ENCODE measurements around the gene DOCK2.

DOCK2 gene

DNA sequence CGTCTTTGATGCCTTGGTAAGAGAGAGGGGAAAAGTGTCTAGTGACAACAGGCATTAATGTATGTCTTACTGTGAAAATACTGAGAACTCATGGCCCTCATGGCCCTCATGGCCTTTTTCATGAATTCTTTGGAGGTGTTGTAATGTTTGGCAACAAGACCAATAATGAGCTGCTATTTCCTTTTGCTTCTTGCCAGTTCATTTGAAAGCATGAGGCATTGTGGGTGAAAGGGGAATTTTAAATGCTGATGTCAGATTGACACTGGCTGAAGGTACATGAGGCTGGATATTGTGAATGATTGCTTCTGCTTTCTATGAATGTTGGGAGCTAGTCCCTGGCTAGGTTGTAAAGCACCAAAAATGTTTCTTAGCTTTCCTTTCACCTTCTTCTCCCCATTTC lies 79.2 kb downstream of the DOCK2 start:
- Histone ChIP-seq H3K4me2 (no peak overlapping the region), H3K79me2 (ENCODE audit: insufficient read depth, low read depth) (no peaks in the 10 kb centered on the region), H2AFZ (ENCODE audit: low read depth) (no peak overlapping the region), H3K27me3 (ENCODE audit: insufficient read depth, low read depth) (no peaks in the 10 kb centered on the region), H3K9ac (no peak overlapping the region), H3K27ac (no peak overlapping the region), H3K4me3 (IDR thresholded peaks at IDR 0.05; ENCODE audit: insufficient read depth, low read depth, low read length) (no peak overlapping the region), H4K20me1 (ENCODE audit: insufficient read depth) (no peaks in the 10 kb centered on the region), H3K4me1 (ENCODE audit: low read depth, poor library complexity, severe bottlenecking) (no peaks in the 10 kb centered on the region), H3K36me3 (ENCODE audit: insufficient read depth) (no peaks in the 10 kb centered on the region)
- TF ChIP-seq, protein P1, sequence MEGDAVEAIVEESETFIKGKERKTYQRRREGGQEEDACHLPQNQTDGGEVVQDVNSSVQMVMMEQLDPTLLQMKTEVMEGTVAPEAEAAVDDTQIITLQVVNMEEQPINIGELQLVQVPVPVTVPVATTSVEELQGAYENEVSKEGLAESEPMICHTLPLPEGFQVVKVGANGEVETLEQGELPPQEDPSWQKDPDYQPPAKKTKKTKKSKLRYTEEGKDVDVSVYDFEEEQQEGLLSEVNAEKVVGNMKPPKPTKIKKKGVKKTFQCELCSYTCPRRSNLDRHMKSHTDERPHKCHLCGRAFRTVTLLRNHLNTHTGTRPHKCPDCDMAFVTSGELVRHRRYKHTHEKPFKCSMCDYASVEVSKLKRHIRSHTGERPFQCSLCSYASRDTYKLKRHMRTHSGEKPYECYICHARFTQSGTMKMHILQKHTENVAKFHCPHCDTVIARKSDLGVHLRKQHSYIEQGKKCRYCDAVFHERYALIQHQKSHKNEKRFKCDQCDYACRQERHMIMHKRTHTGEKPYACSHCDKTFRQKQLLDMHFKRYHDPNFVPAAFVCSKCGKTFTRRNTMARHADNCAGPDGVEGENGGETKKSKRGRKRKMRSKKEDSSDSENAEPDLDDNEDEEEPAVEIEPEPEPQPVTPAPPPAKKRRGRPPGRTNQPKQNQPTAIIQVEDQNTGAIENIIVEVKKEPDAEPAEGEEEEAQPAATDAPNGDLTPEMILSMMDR (conservative IDR thresholded peaks at IDR 0.05; ENCODE audit: low read depth, low read length) = no peak

DNA sequence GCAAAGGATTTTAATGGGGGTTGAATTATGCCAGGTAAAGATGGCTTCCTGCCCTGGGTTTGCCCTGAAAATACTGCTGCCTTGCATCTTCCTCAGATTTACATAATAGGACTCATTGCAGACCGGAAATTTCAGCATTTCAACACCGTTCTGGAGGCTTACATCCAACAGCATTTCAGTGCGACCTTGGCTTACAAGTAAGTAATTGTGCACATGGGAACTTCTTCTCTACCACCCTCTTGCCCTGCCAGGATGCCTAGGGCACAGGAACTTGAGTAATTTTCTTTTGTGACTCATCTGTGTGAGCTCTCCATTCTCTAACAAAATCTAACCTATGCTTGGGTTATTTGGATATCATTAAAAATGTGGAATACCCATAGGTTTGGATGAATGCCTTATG lies 80.2 kb downstream of the DOCK2 start:
- H3K4me1 ChIP-seq (ENCODE audit: low read depth, poor library complexity, severe bottlenecking) = no peaks in the 10 kb centered on the region
- H3K36me3 ChIP-seq (ENCODE audit: insufficient read depth) = no peaks in the 10 kb centered on the region
- H3K27me3 ChIP-seq (ENCODE audit: insufficient read depth, low read depth) = no peaks in the 10 kb centered on the region
- H3K4me3 ChIP-seq (IDR thresholded peaks at IDR 0.05; ENCODE audit: insufficient read depth, low read depth, low read length) = no peak overlapping the region
- no peak overlapping the region for H3K9ac ChIP-seq
- H2AFZ ChIP-seq (ENCODE audit: low read depth) = no peak overlapping the region
- no peak overlapping the region for H3K4me2 ChIP-seq
- no peak overlapping the region for H3K27ac ChIP-seq
- no peaks in the 10 kb centered on the region for H3K79me2 ChIP-seq (ENCODE audit: insufficient read depth, low read depth)
- no peaks in the 10 kb centered on the region for H4K20me1 ChIP-seq (ENCODE audit: insufficient read depth)
- TF ChIP-seq, protein P1 (conservative IDR thresholded peaks at IDR 0.05; ENCODE audit: low read depth, low read length) = no peak

DNA sequence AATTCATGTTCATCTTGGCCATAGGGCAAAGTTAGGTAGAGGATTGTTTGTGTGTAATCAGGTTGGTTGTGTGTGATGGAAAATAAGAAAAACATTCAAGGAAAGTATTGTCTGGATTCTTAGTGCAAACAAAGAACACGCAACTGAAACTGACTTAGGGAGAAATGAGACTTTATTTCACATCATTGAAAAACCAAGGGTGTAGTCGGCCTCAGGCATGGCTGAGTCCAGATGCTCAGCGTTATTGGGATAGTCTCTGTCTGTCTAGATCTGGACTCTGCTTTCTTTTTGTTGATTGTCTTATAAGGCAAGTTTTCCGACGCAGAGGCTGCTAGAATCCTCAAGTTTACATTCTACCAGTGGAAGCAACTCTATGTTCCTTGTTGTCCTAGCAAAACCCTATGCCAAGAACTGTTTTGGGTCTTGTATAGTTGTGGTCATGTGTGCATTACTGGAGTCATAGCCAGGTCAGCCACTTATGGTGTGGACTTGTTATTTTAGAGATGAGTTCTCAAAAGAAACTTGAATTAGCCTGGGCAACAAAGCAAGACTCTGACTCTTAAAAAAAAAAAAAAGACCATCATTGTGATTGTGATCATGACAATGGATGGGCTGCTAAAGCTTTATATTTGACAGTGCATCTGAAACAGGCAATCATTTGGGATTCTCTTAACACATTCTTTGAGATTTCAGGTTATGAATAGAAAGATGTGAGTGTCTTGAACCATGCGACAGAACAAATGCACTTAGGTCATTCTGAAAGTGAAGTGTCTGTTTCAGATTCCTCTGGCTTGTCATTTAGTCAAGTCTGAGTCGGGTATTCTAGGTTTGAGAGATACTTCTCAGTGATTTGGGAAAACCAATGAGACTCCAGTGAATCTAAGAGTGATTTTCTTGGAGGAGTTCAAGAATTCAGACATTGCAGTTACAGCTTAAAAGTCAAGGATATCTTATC lies 82.6 kb downstream of the DOCK2 start:
- no peak overlapping the region for H2AFZ ChIP-seq (ENCODE audit: low read depth)

DNA sequence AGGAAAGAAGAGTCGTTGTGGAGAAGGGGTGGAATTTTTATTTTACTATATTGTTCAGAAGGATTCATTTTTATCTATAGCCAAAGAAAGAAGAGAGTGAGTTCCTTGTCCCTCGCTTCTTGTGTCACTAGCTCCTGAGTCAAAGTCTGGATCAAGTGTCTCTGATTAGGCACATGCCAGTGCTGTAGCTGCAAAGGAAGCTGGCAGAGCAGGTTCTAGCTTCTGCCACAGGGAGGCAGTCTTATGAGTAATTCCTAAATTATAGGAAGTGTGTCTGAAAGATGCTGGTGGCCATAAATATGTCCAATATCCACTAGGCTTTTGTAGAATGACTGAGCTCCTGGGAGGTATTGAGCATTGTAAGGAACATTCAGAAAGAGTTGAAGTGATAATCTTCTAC lies 84.7 kb downstream of the DOCK2 start:
- no peak overlapping the region for H3K4me2 ChIP-seq
- no peaks in the 10 kb centered on the region for H3K4me1 ChIP-seq (ENCODE audit: low read depth, poor library complexity, severe bottlenecking)
- no peaks in the 10 kb centered on the region for H3K36me3 ChIP-seq (ENCODE audit: insufficient read depth)
- H4K20me1 ChIP-seq (ENCODE audit: insufficient read depth) = no peaks in the 10 kb centered on the region
- no peak overlapping the region for H3K4me3 ChIP-seq (IDR thresholded peaks at IDR 0.05; ENCODE audit: insufficient read depth, low read depth, low read length)
- H2AFZ ChIP-seq (ENCODE audit: low read depth) = no peak overlapping the region
- H3K79me2 ChIP-seq (ENCODE audit: insufficient read depth, low read depth) = no peaks in the 10 kb centered on the region
- H3K9ac ChIP-seq = no peak overlapping the region
- TF ChIP-seq, protein P1 (conservative IDR thresholded peaks at IDR 0.05; ENCODE audit: low read depth, low read length) = no peak
- H3K27ac ChIP-seq = no peak overlapping the region
- H3K27me3 ChIP-seq (ENCODE audit: insufficient read depth, low read depth) = no peaks in the 10 kb centered on the region

More for the DNA sequence above, 82.6 kb downstream of the DOCK2 start:
- no peak overlapping the region for H3K4me3 ChIP-seq (IDR thresholded peaks at IDR 0.05; ENCODE audit: insufficient read depth, low read depth, low read length)
- H3K9ac ChIP-seq = no peak overlapping the region
- H3K27me3 ChIP-seq (ENCODE audit: insufficient read depth, low read depth) = no peaks in the 10 kb centered on the region
- TF ChIP-seq, protein P1 (conservative IDR thresholded peaks at IDR 0.05; ENCODE audit: low read depth, low read length) = no peak
- no peak overlapping the region for H3K27ac ChIP-seq
- no peaks in the 10 kb centered on the region for H3K36me3 ChIP-seq (ENCODE audit: insufficient read depth)
- no peak overlapping the region for H3K4me2 ChIP-seq
- H3K79me2 ChIP-seq (ENCODE audit: insufficient read depth, low read depth) = no peaks in the 10 kb centered on the region
- no peaks in the 10 kb centered on the region for H4K20me1 ChIP-seq (ENCODE audit: insufficient read depth)
- H3K4me1 ChIP-seq (ENCODE audit: low read depth, poor library complexity, severe bottlenecking) = no peaks in the 10 kb centered on the region

All from KMS-11 (cell line).